ENCODE results near the gene DIAPH3.

Gene DIAPH3

GRCh38 chr13:60080850-60081249, 82.9 kb downstream of the DIAPH3 start:
- Histone ChIP-seq H3K9ac (ENCODE audit: low read depth, low read length, poor library complexity, severe bottlenecking) (no peak overlapping the region), H3K9me3 (ENCODE audit: insufficient read depth, low read depth, low read length) (peaks cover 11% of the 10 kb centered on the region; the same call in 1 of the 2 replicates), H4K20me1 (ENCODE audit: insufficient read depth, low read length, poor library complexity, severe bottlenecking) (no peaks in the 10 kb centered on the region), H3K9me2 (replicated peaks; ENCODE audit: low read depth, low read length) (no peaks in the 10 kb centered on the region), H3K79me2 (ENCODE audit: insufficient read depth, low read length) (peaks cover 24% of the 10 kb centered on the region; the same call in 1 of the 2 replicates), H2AFZ (ENCODE audit: low read length) (no peak overlapping the region), H3K4me2 (ENCODE audit: low read depth, low read length, poor library complexity, severe bottlenecking) (no peak overlapping the region), H3K36me3 (ENCODE audit: insufficient read depth, low read length) (peaks cover 10% of the 10 kb centered on the region), H3K4me3 (ENCODE audit: low read length, poor library complexity, severe bottlenecking) (no peak overlapping the region), H3K27me3 (ENCODE audit: insufficient read depth, low read length, poor library complexity, severe bottlenecking) (no peaks in the 10 kb centered on the region), H3F3A (ENCODE audit: low read depth) (no peaks in the 10 kb centered on the region), H3K4me1 (ENCODE audit: insufficient read depth, low read length, poor library complexity, severe bottlenecking) (peaks cover 17% of the 10 kb centered on the region)
- TF ChIP-seq, protein P1, sequence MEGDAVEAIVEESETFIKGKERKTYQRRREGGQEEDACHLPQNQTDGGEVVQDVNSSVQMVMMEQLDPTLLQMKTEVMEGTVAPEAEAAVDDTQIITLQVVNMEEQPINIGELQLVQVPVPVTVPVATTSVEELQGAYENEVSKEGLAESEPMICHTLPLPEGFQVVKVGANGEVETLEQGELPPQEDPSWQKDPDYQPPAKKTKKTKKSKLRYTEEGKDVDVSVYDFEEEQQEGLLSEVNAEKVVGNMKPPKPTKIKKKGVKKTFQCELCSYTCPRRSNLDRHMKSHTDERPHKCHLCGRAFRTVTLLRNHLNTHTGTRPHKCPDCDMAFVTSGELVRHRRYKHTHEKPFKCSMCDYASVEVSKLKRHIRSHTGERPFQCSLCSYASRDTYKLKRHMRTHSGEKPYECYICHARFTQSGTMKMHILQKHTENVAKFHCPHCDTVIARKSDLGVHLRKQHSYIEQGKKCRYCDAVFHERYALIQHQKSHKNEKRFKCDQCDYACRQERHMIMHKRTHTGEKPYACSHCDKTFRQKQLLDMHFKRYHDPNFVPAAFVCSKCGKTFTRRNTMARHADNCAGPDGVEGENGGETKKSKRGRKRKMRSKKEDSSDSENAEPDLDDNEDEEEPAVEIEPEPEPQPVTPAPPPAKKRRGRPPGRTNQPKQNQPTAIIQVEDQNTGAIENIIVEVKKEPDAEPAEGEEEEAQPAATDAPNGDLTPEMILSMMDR (conservative IDR thresholded peaks at IDR 0.05; ENCODE audit: low read length), result no peak
- no peak for TF ChIP-seq EZH2phosphoT487 (IDR thresholded peaks at IDR 0.05; ENCODE audit: borderline replicate concordance)

DNA sequence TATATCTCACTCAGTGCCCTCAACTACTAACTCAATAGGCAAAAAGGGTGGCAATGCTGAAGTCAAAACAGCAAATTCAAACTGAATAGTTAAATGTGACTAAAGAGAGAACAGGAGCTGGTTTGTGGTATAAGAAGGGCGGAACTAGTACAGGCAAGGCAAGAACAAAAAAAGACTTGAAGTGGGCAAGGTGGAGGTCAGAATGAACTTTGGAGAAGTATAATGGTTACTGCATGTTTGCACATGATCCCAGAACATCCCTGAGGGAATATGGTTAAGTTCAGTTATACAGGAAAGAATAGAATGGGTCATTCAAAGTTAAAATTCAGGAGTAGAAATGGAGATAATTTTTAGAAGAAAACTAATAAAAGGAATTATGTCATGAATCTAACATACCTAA, 85.5 kb downstream of the DIAPH3 start:
- Histone ChIP-seq H3K36me3 (ENCODE audit: insufficient read depth, low read length) (peaks cover 10% of the 10 kb centered on the region), H3F3A (ENCODE audit: low read depth) (no peaks in the 10 kb centered on the region), H3K79me2 (ENCODE audit: insufficient read depth, low read length) (peaks cover 15% of the 10 kb centered on the region; the same call in 1 of the 2 replicates), H3K9ac (ENCODE audit: low read depth, low read length, poor library complexity, severe bottlenecking) (no peak overlapping the region), H3K9me3 (ENCODE audit: insufficient read depth, low read depth, low read length) (peaks cover 11% of the 10 kb centered on the region; the same call in 1 of the 2 replicates), H3K4me1 (ENCODE audit: insufficient read depth, low read length, poor library complexity, severe bottlenecking) (peaks cover 2% of the 10 kb centered on the region), H3K4me2 (ENCODE audit: low read depth, low read length, poor library complexity, severe bottlenecking) (no peak overlapping the region), H4K20me1 (ENCODE audit: insufficient read depth, low read length, poor library complexity, severe bottlenecking) (no peaks in the 10 kb centered on the region), H3K27me3 (ENCODE audit: insufficient read depth, low read length, poor library complexity, severe bottlenecking) (no peaks in the 10 kb centered on the region), H3K9me2 (replicated peaks; ENCODE audit: low read depth, low read length) (no peaks in the 10 kb centered on the region), H3K4me3 (ENCODE audit: low read length, poor library complexity, severe bottlenecking) (no peak overlapping the region), H2AFZ (ENCODE audit: low read length) (no peak overlapping the region)
- TF ChIP-seq, protein P1 (conservative IDR thresholded peaks at IDR 0.05; ENCODE audit: low read length), result no peak
- TF ChIP-seq EZH2phosphoT487 (IDR thresholded peaks at IDR 0.05; ENCODE audit: borderline replicate concordance), result no peak

DNA sequence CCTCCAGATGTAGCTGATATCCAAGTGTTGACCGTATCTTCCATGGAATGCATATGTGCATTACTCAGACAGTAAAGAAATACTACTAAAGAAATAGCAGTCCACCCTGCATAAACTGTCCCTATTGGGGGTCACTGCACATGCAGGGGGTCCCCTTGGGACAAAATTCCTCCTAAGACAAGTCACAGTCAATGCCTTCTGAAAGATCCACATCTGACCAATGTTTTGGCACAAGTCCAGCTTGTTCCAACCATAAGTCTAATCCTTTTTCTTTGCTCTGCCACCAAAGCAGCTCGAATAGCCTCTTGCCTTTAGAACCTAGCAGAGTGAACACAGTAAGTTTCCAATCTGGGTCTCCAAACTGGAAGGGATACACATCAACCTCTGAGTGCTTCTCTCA, 87.9 kb downstream of the DIAPH3 start:
- H3K4me1 ChIP-seq (ENCODE audit: insufficient read depth, low read length, poor library complexity, severe bottlenecking), result no peaks in the 10 kb centered on the region
- no peak for TF ChIP-seq EZH2phosphoT487 (IDR thresholded peaks at IDR 0.05; ENCODE audit: borderline replicate concordance)
- TF ChIP-seq, protein P1 (conservative IDR thresholded peaks at IDR 0.05; ENCODE audit: low read length), result no peak
- no peak overlapping the region for H3K4me3 ChIP-seq (ENCODE audit: low read length, poor library complexity, severe bottlenecking)
- H3K9me3 ChIP-seq (ENCODE audit: insufficient read depth, low read depth, low read length), result no peaks in the 10 kb centered on the region
- no peaks in the 10 kb centered on the region for H3K36me3 ChIP-seq (ENCODE audit: insufficient read depth, low read length)
- H2AFZ ChIP-seq (ENCODE audit: low read length), result no peak overlapping the region
- no peaks in the 10 kb centered on the region for H3K27me3 ChIP-seq (ENCODE audit: insufficient read depth, low read length, poor library complexity, severe bottlenecking)
- H3K79me2 ChIP-seq (ENCODE audit: insufficient read depth, low read length), result no peaks in the 10 kb centered on the region; the same call in 1 of the 2 replicates
- no peak overlapping the region for H3K9ac ChIP-seq (ENCODE audit: low read depth, low read length, poor library complexity, severe bottlenecking)
- H3K9me2 ChIP-seq (replicated peaks; ENCODE audit: low read depth, low read length), result no peaks in the 10 kb centered on the region
- H4K20me1 ChIP-seq (ENCODE audit: insufficient read depth, low read length, poor library complexity, severe bottlenecking), result no peaks in the 10 kb centered on the region
- no peaks in the 10 kb centered on the region for H3F3A ChIP-seq (ENCODE audit: low read depth)
- no peak overlapping the region for H3K4me2 ChIP-seq (ENCODE audit: low read depth, low read length, poor library complexity, severe bottlenecking)
